Measurements from ENCODE around the gene ADAM10. TPM values are rescaled to one million over a fixed set of nuclear protein-coding genes. Genes with fewer than 3 reads are reported as not detected.

ADAM10 gene
- total RNA-seq, 4 donors from 2014 or later, result 112 to 157 (median 116) TPM

- H3K4me1 ChIP-seq, result peaks cover 0 to 16% of the 10 kb centered on the region in 2 donors
- intact Hi-C loops (cut with DNase I), result no loop called here
- 94 to 95% methylated on average over 5 of the region's 5 CpGs for WGBS, 2 donors
- no peak overlapping the region for H3K27ac ChIP-seq
- no peak overlapping the region for H3K4me3 ChIP-seq (replicated peaks in 1 of 3)
- no peaks in the 10 kb centered on the region for H3K9me3 ChIP-seq
- TF ChIP-seq POLR2A (IDR thresholded peaks at IDR 0.05) (no peak), CTCF (IDR thresholded peaks at IDR 0.05) (no peak)
- no peaks in the 10 kb centered on the region for H3K36me3 ChIP-seq
- no peaks in the 10 kb centered on the region for H3K27me3 ChIP-seq
- DNase-seq, result no peak
Observed at GRCh38 chr15:58544756-58545155, 204.8 kb downstream of the ADAM10 start.

DNA sequence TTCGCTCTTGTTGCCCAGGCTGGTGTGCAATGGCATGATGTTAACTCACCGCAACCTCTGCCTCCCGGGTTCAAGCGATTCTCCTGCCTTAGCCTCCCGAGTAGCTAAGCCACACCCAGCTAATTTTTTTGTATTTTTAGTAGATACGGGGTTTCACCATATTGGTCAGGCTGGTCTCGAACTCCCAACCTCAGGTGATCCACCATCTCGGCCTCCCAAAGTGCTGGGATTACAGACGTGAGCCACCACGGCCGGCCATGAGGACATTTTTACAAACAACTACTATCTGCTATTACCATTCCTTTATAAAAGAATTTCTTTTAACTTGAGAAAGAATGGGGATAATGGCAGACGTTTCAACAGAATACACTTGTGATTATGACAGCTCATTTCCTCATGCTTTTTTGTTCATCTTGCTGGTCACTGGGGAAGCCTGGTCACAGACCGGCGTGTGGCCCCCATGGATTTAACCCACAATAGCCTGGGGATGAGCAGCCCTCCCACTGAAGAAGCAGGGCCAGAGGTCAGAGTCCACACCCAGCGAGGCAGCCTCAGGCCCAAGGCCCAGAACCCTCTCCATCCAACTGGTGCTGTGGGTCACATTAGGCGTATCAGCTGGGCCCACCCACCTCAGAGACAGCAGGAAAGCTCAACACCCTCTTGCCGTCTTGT lies 205.7 kb downstream of the ADAM10 start:
- Histone ChIP-seq H3K4me1 (peaks cover 0 to 16% of the 10 kb centered on the region in 2 donors), H3K27ac (no peak overlapping the region), H3K27me3 (no peaks in the 10 kb centered on the region), H3K9me3 (no peaks in the 10 kb centered on the region), H3K4me3 (replicated peaks in 1 of 3) (no peak overlapping the region), H3K36me3 (no peaks in the 10 kb centered on the region)
- intact Hi-C loops (cut with DNase I), result no loop called here
- DNase-seq, result no peak
- WGBS, 2 donors, result 93% methylated on average over 17 of the region's 17 CpGs
- TF ChIP-seq CTCF (IDR thresholded peaks at IDR 0.05) (no peak), POLR2A (IDR thresholded peaks at IDR 0.05) (no peak)

GRCh38 chr15:58541410-58542087 lies 208.0 kb downstream of the ADAM10 start:
- H3K27me3 ChIP-seq, result no peaks in the 10 kb centered on the region
- no peak overlapping the region for H3K4me3 ChIP-seq (replicated peaks in 1 of 3)
- intact Hi-C loops (cut with DNase I), result no loop called here
- WGBS, 2 donors, result 86 to 92% methylated on average over 22 of the region's 22 CpGs
- no peak overlapping the region for H3K27ac ChIP-seq
- H3K9me3 ChIP-seq, result no peaks in the 10 kb centered on the region
- H3K36me3 ChIP-seq, result no peaks in the 10 kb centered on the region
- DNase-seq, result no peak
- H3K4me1 ChIP-seq, result peaks cover 0 to 6% of the 10 kb centered on the region in 2 donors
- TF ChIP-seq POLR2A (IDR thresholded peaks at IDR 0.05), result no peak
- no peak for TF ChIP-seq CTCF (IDR thresholded peaks at IDR 0.05)

GRCh38 chr15:58539548-58539947 lies 210.0 kb downstream of the ADAM10 start:
- no peak for DNase-seq
- WGBS, 2 donors, result 77 to 78% methylated on average over 1 of the region's 1 CpG
- H3K36me3 ChIP-seq, result no peaks in the 10 kb centered on the region
- TF ChIP-seq CTCF (IDR thresholded peaks at IDR 0.05), result no peak
- H3K9me3 ChIP-seq, result no peaks in the 10 kb centered on the region
- no peaks in the 10 kb centered on the region for H3K4me1 ChIP-seq
- H3K27me3 ChIP-seq, result no peaks in the 10 kb centered on the region
- no peak overlapping the region for H3K4me3 ChIP-seq (replicated peaks in 1 of 3)
- no peak overlapping the region for H3K27ac ChIP-seq
- intact Hi-C loops (cut with DNase I), result no loop called here

DNA sequence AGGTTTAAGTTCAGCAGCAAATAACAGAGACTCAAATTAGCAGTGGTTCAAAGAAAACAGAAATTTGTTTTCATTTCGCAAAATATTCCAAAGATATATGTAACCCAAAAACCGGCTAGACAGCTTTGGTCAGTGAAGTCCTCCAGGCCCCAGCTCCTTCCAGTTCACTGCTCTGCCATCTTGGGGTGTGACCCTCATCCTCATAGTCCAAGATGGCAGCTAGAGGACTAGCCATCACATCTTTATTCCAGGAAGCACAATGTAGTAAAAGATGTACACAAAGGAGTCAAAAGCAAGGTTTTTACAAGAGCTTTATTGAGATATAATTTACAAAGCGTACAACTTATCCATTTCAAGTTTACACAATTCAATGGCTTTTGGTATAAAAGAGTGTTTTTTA lies 210.6 kb downstream of the ADAM10 start:
- no peak for DNase-seq
- TF ChIP-seq CTCF (IDR thresholded peaks at IDR 0.05) (no peak), POLR2A (IDR thresholded peaks at IDR 0.05) (no peak)
- Histone ChIP-seq H3K36me3 (no peaks in the 10 kb centered on the region), H3K4me3 (replicated peaks in 1 of 3) (no peak overlapping the region), H3K27ac (no peak overlapping the region), H3K4me1 (no peaks in the 10 kb centered on the region), H3K9me3 (no peaks in the 10 kb centered on the region), H3K27me3 (no peaks in the 10 kb centered on the region)
- 93 to 96% methylated on average over 3 of the region's 3 CpGs for WGBS, 2 donors
- intact Hi-C loops (cut with DNase I), result no loop called here
